ENCODE results near the gene RERE.

RERE gene

GRCh38 chr1:8841395-8841794 lies 24.0 kb upstream of the RERE start:
- DNase-seq: no peak

GRCh38 chr1:8839990-8840389 lies 22.6 kb upstream of the RERE start:
- no peak for DNase-seq

DNA sequence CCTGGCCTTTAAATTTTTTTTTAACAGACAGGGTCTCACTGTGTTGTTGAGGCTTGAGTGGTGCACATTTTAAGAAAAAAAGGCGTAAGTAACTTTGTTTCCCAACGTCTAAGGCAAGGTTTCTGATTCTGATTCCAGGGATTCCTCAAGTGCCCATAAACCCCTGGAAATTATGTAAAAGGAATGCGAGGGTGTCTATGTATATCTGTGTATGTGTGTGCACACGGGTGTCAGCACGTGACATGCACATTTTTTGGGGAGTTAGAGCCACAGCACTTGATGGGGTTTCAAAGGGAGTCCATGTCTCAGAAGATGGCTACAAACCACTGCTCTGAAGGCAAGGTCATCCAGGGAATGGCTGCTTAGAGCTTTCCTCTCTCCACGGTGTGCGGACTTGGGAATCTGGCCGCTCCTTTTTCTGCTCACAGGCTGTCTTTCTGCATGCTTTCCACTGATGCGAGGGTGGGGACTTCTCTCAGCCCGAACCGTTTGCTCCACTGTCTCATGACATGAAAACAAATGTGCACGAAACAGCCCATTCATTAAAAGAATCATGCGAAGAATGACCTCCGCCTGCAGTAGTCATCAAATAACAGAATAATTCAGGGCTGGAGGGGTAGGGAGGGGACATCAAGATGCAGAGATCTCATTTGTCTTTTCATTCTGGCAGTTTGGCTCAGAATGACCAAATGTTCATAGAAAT lies 18.7 kb upstream of the RERE start:
- DNase-seq: no peak

GRCh38 chr1:8831340-8831739 lies 13.9 kb upstream of the RERE start:
- DNase-seq: no peak

GRCh38 chr1:8830732-8831131 lies 13.3 kb upstream of the RERE start:
- DNase-seq: peak; percentile 1

DNA sequence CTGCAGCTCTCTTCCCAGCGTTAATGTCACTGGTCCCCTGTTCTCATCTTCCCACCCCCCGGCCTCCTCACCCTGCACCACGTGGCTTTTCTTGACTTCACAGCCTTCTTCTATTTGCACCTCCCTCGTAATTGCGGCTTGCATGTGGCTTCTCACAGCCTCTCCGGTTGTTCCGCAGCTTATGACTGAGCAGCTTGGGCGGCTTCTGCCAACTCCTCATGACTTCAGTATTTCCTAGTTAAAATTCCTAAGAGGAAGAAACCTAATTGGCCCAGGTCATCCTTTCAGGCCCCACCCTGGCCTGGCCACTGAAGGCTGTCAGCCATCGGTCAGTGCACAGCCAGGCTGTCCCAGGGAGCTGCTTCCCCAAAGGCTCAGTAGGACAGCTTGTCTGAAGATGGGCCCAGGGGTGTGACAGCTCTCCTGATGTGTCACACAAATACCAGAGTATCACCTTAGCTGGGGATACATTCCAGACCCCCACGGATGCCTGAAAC lies 8.6 kb upstream of the RERE start:
- peak; percentile 50 for DNase-seq

DNA sequence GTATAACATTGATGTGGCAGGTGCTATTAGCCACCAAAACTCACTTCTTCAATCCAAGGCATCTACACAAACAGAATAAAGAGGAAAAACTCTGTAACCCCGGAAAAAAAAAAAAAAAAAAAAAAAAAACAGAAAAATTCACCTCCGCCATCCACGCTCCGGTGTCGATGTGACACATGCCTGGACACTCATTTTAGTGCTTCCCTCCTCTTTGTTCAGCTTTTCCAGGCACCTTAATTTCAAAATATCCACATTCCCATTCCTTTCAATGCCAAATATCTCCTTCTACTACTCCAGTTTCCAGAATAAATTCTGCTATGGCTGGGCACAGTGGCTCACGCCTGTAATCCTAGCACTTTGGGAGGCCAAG lies 5.8 kb upstream of the RERE start:
- no peak for DNase-seq

DNA sequence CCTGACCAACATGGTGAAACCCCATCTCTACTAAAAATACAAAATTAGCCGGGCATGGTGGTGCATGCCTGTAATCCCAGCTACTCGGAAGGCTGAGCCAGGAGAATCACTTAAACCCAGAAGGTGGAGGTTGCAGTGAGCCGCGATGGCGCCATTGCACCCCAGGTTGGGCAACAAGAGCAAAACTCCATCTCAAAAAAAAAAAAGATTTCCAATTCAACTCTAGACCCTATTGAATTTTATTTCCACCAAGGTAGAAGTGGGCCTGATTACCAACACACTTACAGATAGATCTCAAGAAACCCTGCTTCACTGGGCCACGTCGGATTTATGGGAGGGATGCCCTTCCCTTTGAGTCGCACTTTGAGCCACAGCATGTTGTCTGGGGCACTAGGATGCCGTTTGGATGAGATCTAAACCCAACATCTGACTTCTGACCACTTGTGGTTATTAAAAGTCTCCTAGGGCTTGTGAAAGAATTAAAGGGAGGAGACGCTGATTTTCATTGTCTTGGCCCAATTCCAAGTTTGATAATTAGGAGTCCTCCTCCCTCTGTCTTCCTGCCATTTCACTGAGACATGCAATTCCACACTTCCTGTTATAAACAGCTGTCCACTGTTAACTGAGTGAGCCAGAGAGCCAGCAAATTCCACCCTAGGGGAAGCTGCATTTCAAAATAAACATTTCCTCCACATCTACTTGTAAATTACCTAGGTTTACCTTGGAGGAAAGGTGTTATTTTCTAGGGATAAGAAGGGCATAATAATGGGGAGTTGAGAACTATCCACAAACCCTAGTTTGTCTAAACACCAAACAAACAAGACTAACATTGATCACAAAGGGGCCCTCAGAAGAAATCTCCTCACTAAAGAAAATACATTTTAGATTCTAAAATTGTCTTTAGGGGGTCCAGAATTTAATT lies 5.2 kb upstream of the RERE start:
- DNase-seq: peak; percentile 24

DNA sequence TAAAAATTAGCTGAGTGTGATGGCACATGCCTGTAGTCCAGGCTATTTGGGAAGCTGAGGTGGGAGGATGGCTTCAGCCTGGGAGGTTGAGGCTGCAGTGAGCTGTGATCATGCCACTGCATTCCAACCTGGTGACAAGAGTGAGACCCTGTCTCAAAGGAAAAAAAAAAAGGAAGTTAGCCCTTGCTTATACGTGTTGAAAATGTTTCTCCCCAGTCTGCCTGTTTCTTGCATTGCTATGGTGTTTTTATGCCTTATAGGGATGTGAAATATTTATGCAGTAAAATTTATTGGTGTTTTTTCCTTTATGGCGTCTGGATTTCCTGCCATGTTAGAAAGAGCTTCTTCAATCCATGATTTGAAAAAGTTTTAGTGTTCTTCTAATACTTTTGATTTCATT lies 3.6 kb upstream of the RERE start:
- DNase-seq: peak; percentile 21

- DNase-seq: peak; percentile 39
Observed at GRCh38 chr1:8818789-8819188, 1.3 kb upstream of the RERE start.

DNA sequence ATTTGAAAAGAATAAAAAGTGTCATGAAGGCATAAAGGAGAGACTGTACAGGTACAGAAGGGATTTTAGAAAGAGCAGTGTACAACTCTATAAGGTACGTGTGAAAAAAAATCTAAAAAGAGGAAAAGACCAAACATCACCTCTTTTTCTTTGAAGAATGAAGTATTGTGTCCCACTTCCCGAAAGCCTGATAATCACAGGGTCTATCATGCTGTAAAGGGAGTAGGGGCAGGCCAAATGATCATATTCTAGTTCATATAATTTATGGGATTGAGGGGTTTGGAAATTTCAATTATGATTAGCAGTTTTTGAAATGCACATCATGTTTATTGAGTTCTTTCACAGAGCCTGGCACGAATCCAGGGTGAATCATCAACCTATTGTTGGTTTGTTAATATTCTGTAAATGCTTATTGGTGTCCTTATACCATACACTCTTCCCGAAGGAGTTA lies 910 bp upstream of the RERE start:
- peak; percentile 63 for DNase-seq

- DNase-seq: peak; percentile 71
Observed at GRCh38 chr1:8816831-8817411, 519 bp downstream of the RERE start.

DNA sequence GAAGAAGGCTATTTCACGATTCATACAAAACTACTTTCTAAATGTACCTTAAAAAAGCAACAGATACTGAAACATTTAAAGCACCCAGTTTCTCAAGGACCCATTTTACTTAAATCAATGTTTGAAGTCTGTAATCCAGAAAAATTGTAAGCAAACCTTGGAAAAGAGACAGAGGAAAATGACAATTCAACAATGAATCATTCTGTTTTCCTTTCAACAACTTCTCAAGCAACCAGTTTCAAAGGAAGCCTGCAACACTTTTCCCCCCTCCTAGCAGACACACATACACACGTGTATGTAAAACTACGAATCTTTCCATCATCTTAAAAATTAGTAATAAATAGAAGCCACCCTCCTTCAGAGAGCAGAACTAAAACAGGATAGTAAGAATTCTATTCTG lies 1.2 kb downstream of the RERE start:
- DNase-seq: peak; percentile 12

GRCh38 chr1:8815582-8816151 lies 1.8 kb downstream of the RERE start:
- peak; percentile 33 for DNase-seq

DNA sequence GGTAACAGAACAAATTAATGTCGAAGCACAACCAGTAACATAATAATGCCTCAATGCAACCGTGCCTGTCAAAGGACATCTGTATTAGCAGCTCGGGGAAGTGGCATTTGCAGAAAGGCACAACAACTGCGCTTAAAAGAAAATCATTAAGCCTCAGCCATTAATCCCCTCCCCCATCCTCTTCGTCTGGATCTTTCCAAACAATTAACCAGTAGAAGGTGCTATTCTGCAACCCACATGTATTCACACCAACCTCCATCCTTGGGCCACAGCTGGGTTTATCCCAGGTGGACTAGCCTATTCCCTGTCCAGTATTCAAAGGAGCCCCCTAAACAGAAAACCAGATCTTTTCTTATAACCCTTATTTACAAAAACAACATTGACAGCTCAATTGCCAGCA lies 2.6 kb downstream of the RERE start:
- peak; percentile 33 for DNase-seq

GRCh38 chr1:8813991-8814390 lies 3.4 kb downstream of the RERE start:
- DNase-seq: no peak

GRCh38 chr1:8813016-8813763 lies 4.2 kb downstream of the RERE start:
- DNase-seq: no peak

GRCh38 chr1:8812081-8812480 lies 5.4 kb downstream of the RERE start:
- peak; percentile 12 for DNase-seq

DNA sequence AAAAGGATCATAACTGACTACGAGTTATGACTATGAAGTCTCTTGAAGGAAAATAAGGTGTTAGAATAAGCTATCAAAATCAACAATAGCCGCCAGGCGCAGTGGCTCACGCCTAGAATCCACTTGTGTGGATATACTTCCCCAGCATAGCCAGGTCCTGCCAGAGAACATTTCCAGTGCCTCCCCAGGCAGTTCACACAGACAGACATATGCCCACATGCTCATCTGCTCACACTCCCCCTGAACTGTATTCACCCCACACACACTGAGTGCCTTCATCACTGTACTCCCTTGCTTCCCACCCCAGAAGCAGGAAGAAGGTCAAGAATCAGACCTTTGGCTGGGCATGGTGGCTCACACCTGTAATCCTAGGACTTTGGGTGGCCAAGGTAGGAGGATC lies 6.5 kb downstream of the RERE start:
- DNase-seq: peak; percentile 41

DNA sequence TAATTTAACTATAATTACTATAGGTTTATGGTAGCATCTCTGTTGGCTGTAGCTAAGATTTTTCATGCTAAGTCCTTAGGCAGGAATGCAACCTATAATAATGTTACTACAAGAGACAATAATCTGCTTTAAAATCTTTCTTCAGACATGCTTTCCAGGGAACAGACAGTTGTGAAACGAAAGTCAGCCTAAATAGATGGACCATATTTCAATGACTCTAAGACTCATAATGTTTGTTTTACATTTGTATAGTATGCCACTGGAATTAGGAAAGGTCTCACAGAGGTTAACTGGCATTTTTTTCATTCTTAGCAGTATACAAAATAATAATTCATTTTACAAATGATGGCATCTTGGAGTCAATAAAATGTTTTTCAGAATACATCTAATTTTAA lies 8.1 kb downstream of the RERE start:
- no peak for DNase-seq

- peak; percentile 25 for DNase-seq
Observed at GRCh38 chr1:8807004-8807403, 10.4 kb downstream of the RERE start.

- no peak for DNase-seq
Observed at GRCh38 chr1:8800416-8800815, 17.0 kb downstream of the RERE start.

GRCh38 chr1:8797216-8797615 lies 20.2 kb downstream of the RERE start:
- no peak for DNase-seq

Data from activated effector memory CD4-positive, alpha-beta T cell treated with anti-CD3 and anti-CD28 coated beads, Interleukin-2, amount 50 U/mL, for 16 hours (primary cell).